ENCODE data around the gene RTN4RL1. TPM values are rescaled to one million over a fixed set of nuclear protein-coding genes. Genes with fewer than 3 reads are reported as not detected.

The RTN4RL1 gene
- total RNA-seq, 1 donor from 2014 or later: 12.4 TPM

DNA sequence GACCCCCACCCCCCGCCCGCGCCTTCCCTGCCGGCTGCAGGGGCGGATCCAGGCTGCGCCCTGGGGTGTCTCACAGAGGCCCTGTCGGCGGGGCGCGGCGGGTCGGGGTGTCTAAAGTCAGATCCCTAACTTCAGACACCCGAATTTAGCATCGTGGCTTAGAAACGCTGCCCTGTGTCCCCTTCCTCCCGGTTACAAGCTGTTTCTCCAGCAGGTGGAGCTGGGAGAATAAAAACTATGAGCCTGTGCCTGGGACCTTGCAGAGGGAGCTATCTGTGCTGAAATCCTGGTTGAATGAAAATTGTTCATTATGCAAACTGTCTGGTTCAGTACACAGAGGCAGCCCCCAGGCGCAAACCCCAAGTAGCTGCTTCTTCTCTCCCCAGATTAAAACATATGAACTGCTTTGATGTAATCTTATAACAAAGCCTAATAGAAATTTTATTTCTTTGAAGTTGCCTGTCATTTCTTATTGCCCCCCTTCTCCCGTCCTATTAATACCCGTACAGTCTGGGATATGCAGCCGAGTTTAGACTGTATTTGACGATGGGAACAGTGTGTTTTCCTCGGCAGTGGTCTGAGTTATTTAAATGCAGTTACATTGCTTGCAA, 116.3 kb downstream of the RTN4RL1 start:
- DNase-seq (ENCODE audit: low spot score, unreplicated experiment): peak; percentile 46
- Mint-ChIP-seq H3K36me3 (ENCODE audit: insufficient read depth) (no peaks in the 10 kb centered on the region), H3K27me3 (peaks cover 49% of the 10 kb centered on the region), H3K27ac (no peak overlapping the region), H3K4me1 (ENCODE audit: low read depth) (peaks cover 10% of the 10 kb centered on the region), H3K9me3 (ENCODE audit: low read depth) (no peaks in the 10 kb centered on the region), H3K4me3 (ENCODE audit: low read depth) (peak overlapping the region; percentile 59)
- TF ChIP-seq, protein P1, sequence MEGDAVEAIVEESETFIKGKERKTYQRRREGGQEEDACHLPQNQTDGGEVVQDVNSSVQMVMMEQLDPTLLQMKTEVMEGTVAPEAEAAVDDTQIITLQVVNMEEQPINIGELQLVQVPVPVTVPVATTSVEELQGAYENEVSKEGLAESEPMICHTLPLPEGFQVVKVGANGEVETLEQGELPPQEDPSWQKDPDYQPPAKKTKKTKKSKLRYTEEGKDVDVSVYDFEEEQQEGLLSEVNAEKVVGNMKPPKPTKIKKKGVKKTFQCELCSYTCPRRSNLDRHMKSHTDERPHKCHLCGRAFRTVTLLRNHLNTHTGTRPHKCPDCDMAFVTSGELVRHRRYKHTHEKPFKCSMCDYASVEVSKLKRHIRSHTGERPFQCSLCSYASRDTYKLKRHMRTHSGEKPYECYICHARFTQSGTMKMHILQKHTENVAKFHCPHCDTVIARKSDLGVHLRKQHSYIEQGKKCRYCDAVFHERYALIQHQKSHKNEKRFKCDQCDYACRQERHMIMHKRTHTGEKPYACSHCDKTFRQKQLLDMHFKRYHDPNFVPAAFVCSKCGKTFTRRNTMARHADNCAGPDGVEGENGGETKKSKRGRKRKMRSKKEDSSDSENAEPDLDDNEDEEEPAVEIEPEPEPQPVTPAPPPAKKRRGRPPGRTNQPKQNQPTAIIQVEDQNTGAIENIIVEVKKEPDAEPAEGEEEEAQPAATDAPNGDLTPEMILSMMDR (IDR thresholded peaks at IDR 0.05; ENCODE audit: unreplicated experiment): peak; percentile 76

DNA sequence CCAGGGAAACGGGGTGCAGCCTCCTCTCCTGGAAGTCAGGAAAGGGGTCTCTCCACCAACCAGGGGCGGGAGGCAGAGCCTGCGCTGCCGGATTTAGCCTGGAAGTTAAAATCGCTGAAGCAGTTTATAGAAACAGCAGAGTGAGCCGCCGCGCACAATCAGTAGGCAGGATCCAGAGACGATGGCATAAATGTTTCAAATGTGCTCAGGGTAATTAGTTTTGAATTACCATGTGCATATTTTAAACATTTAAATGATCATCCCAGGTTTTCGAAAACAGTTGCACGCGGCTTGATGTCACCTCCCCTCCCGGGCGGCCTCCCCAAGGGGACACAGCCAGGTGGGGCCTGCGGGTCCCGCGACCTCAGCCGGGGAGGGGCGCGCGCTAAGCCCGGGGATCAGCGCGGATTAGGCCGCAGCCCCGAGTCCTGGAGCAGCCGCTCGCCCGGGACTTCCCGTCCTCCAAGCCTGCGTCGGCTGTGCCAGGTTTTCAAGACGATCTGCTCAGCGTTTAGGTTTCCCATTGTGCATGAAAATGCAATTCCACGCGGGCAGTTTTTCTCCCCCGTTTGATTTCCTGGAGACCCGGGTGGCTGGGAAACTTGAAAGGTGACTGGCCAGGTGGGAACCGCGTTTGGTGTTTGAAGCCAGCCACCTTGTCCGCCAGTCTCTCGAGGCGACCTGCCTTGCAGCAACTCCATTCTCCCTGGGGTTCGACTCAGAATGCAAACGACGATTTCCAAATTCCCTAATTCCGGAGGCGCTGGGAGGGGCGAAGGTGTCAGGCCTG, 117.0 kb downstream of the RTN4RL1 start:
- Mint-ChIP-seq H3K9me3 (ENCODE audit: low read depth) (no peaks in the 10 kb centered on the region), H3K27ac (no peak overlapping the region), H3K4me3 (ENCODE audit: low read depth) (peak overlapping the region; percentile 59), H3K27me3 (peaks cover 47% of the 10 kb centered on the region), H3K4me1 (ENCODE audit: low read depth) (peaks cover 10% of the 10 kb centered on the region), H3K36me3 (ENCODE audit: insufficient read depth) (no peaks in the 10 kb centered on the region)
- TF ChIP-seq, protein P1 (IDR thresholded peaks at IDR 0.05; ENCODE audit: unreplicated experiment): no peak
- DNase-seq (ENCODE audit: low spot score, unreplicated experiment): no peak

DNA sequence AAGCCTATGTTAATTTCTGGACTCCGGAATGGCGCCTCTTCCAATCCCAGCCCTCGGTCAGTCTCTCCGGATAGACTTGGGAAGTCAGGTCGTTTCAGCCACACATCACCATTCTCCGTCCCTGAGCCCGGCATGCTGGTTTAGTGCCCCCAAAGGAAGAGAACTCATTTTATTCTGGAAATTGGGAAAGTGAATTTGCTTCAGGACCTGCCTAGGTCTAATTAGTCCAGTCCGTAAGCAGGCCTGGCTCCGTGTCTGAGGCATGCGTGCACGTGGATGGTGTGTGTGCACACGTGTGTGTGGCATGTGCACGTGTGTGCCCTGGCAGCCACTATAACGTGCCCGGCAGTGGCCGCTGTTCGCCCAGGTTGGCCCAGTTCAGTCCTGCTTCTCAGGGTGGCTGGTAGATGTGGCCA, 117.9 kb downstream of the RTN4RL1 start:
- H3K27ac Mint-ChIP-seq: no peak overlapping the region
- TF ChIP-seq, protein P1 (IDR thresholded peaks at IDR 0.05; ENCODE audit: unreplicated experiment): no peak
- H3K36me3 Mint-ChIP-seq (ENCODE audit: insufficient read depth): no peaks in the 10 kb centered on the region
- peaks cover 43% of the 10 kb centered on the region for H3K27me3 Mint-ChIP-seq
- no peak for DNase-seq (ENCODE audit: low spot score, unreplicated experiment)
- H3K4me3 Mint-ChIP-seq (ENCODE audit: low read depth): no peak overlapping the region
- no peaks in the 10 kb centered on the region for H3K9me3 Mint-ChIP-seq (ENCODE audit: low read depth)
- peaks cover 10% of the 10 kb centered on the region for H3K4me1 Mint-ChIP-seq (ENCODE audit: low read depth)

DNA sequence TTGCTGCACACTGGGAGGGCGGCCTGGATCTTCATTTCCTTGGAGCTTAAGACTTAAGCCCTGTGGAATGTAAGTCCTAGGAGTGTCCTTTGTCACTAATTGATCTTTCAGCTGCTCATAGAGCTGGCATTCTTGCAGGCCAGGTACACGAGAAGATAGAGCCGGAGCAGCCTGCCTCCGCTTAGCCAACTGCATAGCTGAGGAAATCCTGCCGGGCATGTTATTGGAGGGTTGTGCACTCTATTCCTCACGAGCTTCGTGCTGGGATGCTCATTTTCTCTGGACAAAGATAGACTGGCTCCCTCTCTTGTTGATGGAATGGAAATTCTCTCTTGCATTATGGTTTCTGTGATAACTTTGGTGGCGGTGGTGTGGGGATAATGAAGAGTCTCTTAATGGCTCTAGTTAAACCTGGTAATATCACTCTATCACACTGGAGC, 118.5 kb downstream of the RTN4RL1 start:
- Mint-ChIP-seq H3K4me3 (ENCODE audit: low read depth) (no peak overlapping the region), H3K36me3 (ENCODE audit: insufficient read depth) (no peaks in the 10 kb centered on the region), H3K27ac (no peak overlapping the region), H3K4me1 (ENCODE audit: low read depth) (peaks cover 12% of the 10 kb centered on the region), H3K27me3 (peaks cover 37% of the 10 kb centered on the region), H3K9me3 (ENCODE audit: low read depth) (no peaks in the 10 kb centered on the region)
- DNase-seq (ENCODE audit: low spot score, unreplicated experiment): no peak
- TF ChIP-seq, protein P1 (IDR thresholded peaks at IDR 0.05; ENCODE audit: unreplicated experiment): no peak

DNA sequence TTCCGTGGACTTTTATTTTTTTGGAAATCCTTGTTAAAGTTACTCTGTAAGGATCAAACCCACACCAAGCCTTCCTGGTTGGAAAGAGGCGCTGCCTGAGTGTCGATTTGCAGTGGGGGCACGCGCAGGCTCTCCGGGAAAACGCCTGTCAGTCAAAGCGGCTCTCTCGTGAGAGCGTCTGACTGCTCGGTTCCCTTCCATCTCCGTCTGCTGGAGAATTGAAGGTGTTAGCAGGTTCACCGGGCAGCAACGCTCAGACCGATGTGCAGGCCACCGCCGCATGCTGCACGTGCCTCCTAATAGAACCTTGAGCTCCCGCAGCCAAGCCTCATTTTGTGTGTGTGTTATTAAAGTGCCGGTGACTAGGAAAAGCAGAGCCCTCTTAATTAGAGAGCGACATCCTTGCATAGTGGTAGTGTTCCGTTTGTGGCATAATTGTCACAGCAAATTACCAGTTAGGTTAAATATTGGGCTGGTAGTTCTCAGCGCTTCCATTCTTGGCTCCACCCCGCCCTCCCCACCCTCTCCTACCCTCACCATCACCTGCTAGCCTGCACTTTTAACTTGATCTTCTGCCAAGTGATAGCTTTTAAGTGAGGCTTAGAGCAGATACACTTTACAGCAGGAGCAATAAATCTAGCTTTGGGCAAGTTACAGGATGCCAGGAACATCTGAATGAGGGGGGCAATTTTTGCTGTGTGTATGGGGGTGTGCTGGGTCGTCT, 119.8 kb downstream of the RTN4RL1 start:
- Mint-ChIP-seq H3K4me3 (ENCODE audit: low read depth) (no peak overlapping the region), H3K27me3 (peaks cover 35% of the 10 kb centered on the region), H3K27ac (peak overlapping the region; percentile 42), H3K36me3 (ENCODE audit: insufficient read depth) (no peaks in the 10 kb centered on the region), H3K9me3 (ENCODE audit: low read depth) (no peaks in the 10 kb centered on the region), H3K4me1 (ENCODE audit: low read depth) (peaks cover 12% of the 10 kb centered on the region)
- TF ChIP-seq, protein P1 (IDR thresholded peaks at IDR 0.05; ENCODE audit: unreplicated experiment): no peak
- no peak for DNase-seq (ENCODE audit: low spot score, unreplicated experiment)
